ENCODE measurements around the gene ELANE. TPM values are rescaled to one million over a fixed set of nuclear protein-coding genes. Genes with fewer than 3 reads are reported as not detected.

ELANE gene
- total and polyA plus RNA-seq, 9 of the 15 experiments (the other 6 are each of a cell fraction or from before 2014, with no cell fraction given) = not detected

- peak; percentile 38 for TF ChIP-seq HNRNPK (IDR thresholded peaks at IDR 0.05; ENCODE audit: low read depth, low read length, poor library complexity, severe bottlenecking)
- TF ChIP-seq ZNF408 (CRISPR knock-in tag; IDR thresholded peaks at IDR 0.05; ENCODE audit: low read depth) = no peak
- no peak for TF ChIP-seq ID3 (CRISPR knock-in tag; IDR thresholded peaks at IDR 0.05)
- 0 out of 2 replicates have a peak, but pooled peaks have one; percentile 29 for TF ChIP-seq ID3 (tag; IDR thresholded peaks at IDR 0.05)
- no peak for TF ChIP-seq EZH2 (IDR thresholded peaks at IDR 0.05; ENCODE audit: borderline replicate concordance, low read depth, low read length)
- TF ChIP-seq RBFOX2 (IDR thresholded peaks at IDR 0.05; ENCODE audit: low read depth, low read length) = peak; percentile 69
- TF ChIP-seq ETS1 (conservative IDR thresholded peaks at IDR 0.05; ENCODE audit: control insufficient read depth, low read depth, low read length) = peak; percentile 74
- peak; percentile 91 to 94 for TF ChIP-seq E2F6 (IDR thresholded peaks at IDR 0.05; ENCODE audit: borderline replicate concordance in 1 of 2, extremely low read depth in 1 of 2, insufficient read depth in 1 of 2, insufficient read length in 1 of 2, low read depth in 1 of 2, low read length in 1 of 2, poor library complexity in 1 of 2, severe bottlenecking in 1 of 2)
- TF ChIP-seq SAFB (IDR thresholded peaks at IDR 0.05; ENCODE audit: borderline replicate concordance, low read depth, low read length) = 0 out of 2 replicates have a peak, but pooled peaks have one; percentile 19
- peak; percentile 62 to 68 for TF ChIP-seq MAZ (CRISPR knock-in tag; conservative IDR thresholded peaks at IDR 0.05 in 1 of 2, IDR thresholded peaks at IDR 0.05 in 1 of 2)
- peak; percentile 62; the same call in 1 of the 2 replicates for TF ChIP-seq RNF2 (IDR thresholded peaks at IDR 0.05)
- no peak for TF ChIP-seq CBX5 (IDR thresholded peaks at IDR 0.05; ENCODE audit: borderline replicate concordance, low read depth)
- TF ChIP-seq POLR2AphosphoS5 (IDR thresholded peaks at IDR 0.05; ENCODE audit: control insufficient read depth, insufficient read depth, low read depth, low read length) = peak; percentile 34; the same call in 1 of the 2 replicates
- peak; percentile 80 for TF ChIP-seq POLR2G (IDR thresholded peaks at IDR 0.05; ENCODE audit: low read depth, low read length)
- TF ChIP-seq ZFP36 (IDR thresholded peaks at IDR 0.05; ENCODE audit: low read depth, low read length, partially characterized antibody) = peak; percentile 35
- peak; percentile 90 for TF ChIP-seq HNRNPL (IDR thresholded peaks at IDR 0.05; ENCODE audit: low read depth, low read length)
- TF ChIP-seq AFF4 (CRISPR knock-in tag; IDR thresholded peaks at IDR 0.05) = peak; percentile 78; the same call in 1 of the 2 replicates
- TF ChIP-seq SIN3B (IDR thresholded peaks at IDR 0.05; ENCODE audit: low read depth) = peak; percentile 52; the same call in 1 of the 2 replicates
- peak; percentile 64 for TF ChIP-seq ZFX (CRISPR knock-in tag; IDR thresholded peaks at IDR 0.05)
- TF ChIP-seq CAMTA2 (CRISPR knock-in tag; conservative IDR thresholded peaks at IDR 0.05) = no peak
Observed at GRCh38 chr19:861756-862580, 9.9 kb downstream of the ELANE start (continued).
